Endothelial cell of umbilical vein (primary cell): ENCODE measurements around the gene GALNT2. TPM values are rescaled to one million over a fixed set of nuclear protein-coding genes. Genes with fewer than 3 reads are reported as not detected.

Experiments used
- BruUV-seq: library from RNA; stranded (reverse); fragments of 400-500 nt; replicated peaks from 2 replicates; lab custom pipeline; 2021; lab: Mats Ljungman, UMichigan
- CTCF ChIA-PET: fragments of 300-600, 350-600 bp; sonication (Branson Sonifier 250); formaldehyde crosslinking; loops from one replicate; lab custom pipeline; 2021; ENCODE audit warnings: antibody characterized with exemption, inconsistent platforms; lab: Charles Lee
- POLR2A ChIA-PET: fragments of 300-600, 350-600 bp; sonication (Branson Sonifier 250); formaldehyde crosslinking; loops from one replicate; lab custom pipeline; 2021; ENCODE audit warnings: antibody characterized with exemption, inconsistent platforms; lab: Charles Lee
- DNase-seq: peaks from one replicate; pipeline ENCODE4 v3.0.0-alpha.2; 2011; ENCODE audit warnings: low read depth, low spot score
- FAIRE-seq: peaks from 2 replicates; lab custom pipeline; 2011; peaks lifted over from hg19 to GRCh38; lab: Jason Lieb, UNC
- H2AFZ ChIP-seq: 2 replicates; pipeline ENCODE4 v1.6.0; 2012; ENCODE audit warnings: low read depth, low read length, control low read depth, inconsistent platforms
- H3K27ac ChIP-seq: 2 replicates; pipeline ENCODE4 v1.5.1; 2011; ENCODE audit warnings: low read depth, mild to moderate bottlenecking, control low read depth, low read length, moderate library complexity; ENCODE audit not compliant: insufficient read depth
- H3K27me3 ChIP-seq, 2 experiments: 2 replicates each; pipeline versions ENCODE4 v1.6.0 to v1.6.1; 2011; ENCODE audit warnings: low read length in 2 of 2, mixed read lengths in 1 of 2; ENCODE audit not compliant: control insufficient read depth in 2 of 2, insufficient read depth in 2 of 2
- H3K36me3 ChIP-seq, 2 experiments: 2 replicates in 1 of 2; 3 replicates in 1 of 2; pipeline ENCODE4 v1.5.1; 2011; ENCODE audit warnings: low read length in 2 of 2, mild to moderate bottlenecking in 1 of 2, moderate library complexity in 1 of 2; ENCODE audit not compliant: control insufficient read depth in 2 of 2, insufficient read depth in 2 of 2; ENCODE audit errors: extremely low read depth in 1 of 2
- H3K4me1 ChIP-seq: 3 replicates; pipeline ENCODE4 v1.5.1; 2011; ENCODE audit warnings: mild to moderate bottlenecking, low read length; ENCODE audit not compliant: control insufficient read depth, insufficient read depth; ENCODE audit errors: extremely low read depth
- H3K4me2 ChIP-seq: 2 replicates; pipeline ENCODE4 v1.6.1; 2011; ENCODE audit warnings: low read length, control low read depth, mixed read lengths; ENCODE audit not compliant: insufficient read depth
- H3K4me3 ChIP-seq, 3 experiments: fragments of 200-600 bp in 1 of 3; sonication (generic), shearing (Covaris generic) in 1 of 3; replicated peaks in 1 of 3; 2 replicates each; pipeline ENCODE4 v1.5.1; 2011 to 2016; ENCODE audit warnings: control low read depth in 3 of 3, low read length in 3 of 3, mild to moderate bottlenecking in 2 of 3, inconsistent platforms in 1 of 3, low read depth in 1 of 3, moderate library complexity in 1 of 3; ENCODE audit not compliant: insufficient read depth in 1 of 3
- H3K79me2 ChIP-seq: 2 replicates; pipeline ENCODE4 v1.6.0; 2012; ENCODE audit warnings: low read length, inconsistent platforms; ENCODE audit not compliant: control insufficient read depth, insufficient read depth
- H3K9ac ChIP-seq: replicated peaks from 2 replicates; pipeline ENCODE3; 2011; ENCODE audit warnings: low read length, control low read depth; ENCODE audit not compliant: insufficient read depth; ENCODE audit errors: extremely low read depth
- H3K9me1 ChIP-seq: replicated peaks from 3 replicates; pipeline ENCODE4 v1.6.0; 2011; ENCODE audit warnings: mild to moderate bottlenecking, low read length; ENCODE audit not compliant: control insufficient read depth, insufficient read depth; ENCODE audit errors: extremely low read depth
- H3K9me3 ChIP-seq: replicated peaks from 2 replicates; pipeline ENCODE4 v1.5.1; 2012; ENCODE audit warnings: low read length, inconsistent platforms; ENCODE audit not compliant: control insufficient read depth, insufficient read depth
- H4K20me1 ChIP-seq: replicated peaks from 2 replicates; pipeline ENCODE3; 2011; ENCODE audit warnings: mild to moderate bottlenecking, low read length; ENCODE audit not compliant: control insufficient read depth, insufficient read depth; ENCODE audit errors: extremely low read depth
- EZH2 ChIP-seq: IDR thresholded peaks from 2 replicates; pipeline ENCODE4 v1.6.1; 2012; ENCODE audit warnings: borderline replicate concordance, low read depth, mild to moderate bottlenecking, moderate library complexity, low read length, inconsistent platforms; ENCODE audit not compliant: severe bottlenecking
- FOS ChIP-seq: IDR thresholded peaks from 2 replicates; pipeline ENCODE4 v1.6.1; 2011; ENCODE audit warnings: mild to moderate bottlenecking, low read length, moderate library complexity, borderline replicate concordance; ENCODE audit not compliant: insufficient read depth
- GATA2 ChIP-seq: IDR thresholded peaks from 2 replicates; pipeline ENCODE4 v1.7.0; 2011; ENCODE audit warnings: low read depth, mild to moderate bottlenecking, moderate library complexity, mixed read lengths, low read length; ENCODE audit not compliant: insufficient read length, insufficient read depth
- JUN ChIP-seq: IDR thresholded peaks from 2 replicates; pipeline ENCODE4 v1.6.1; 2011; ENCODE audit warnings: borderline replicate concordance, low read depth; ENCODE audit not compliant: insufficient read length, insufficient read depth
- MYC ChIP-seq: IDR thresholded peaks from one replicate; pipeline ENCODE4 v1.6.1; 2011; ENCODE audit warnings: mild to moderate bottlenecking, low read depth, low read length
- POLR2A ChIP-seq: IDR thresholded peaks from 2 replicates; pipeline ENCODE4 v1.6.1; 2012; ENCODE audit warnings: low read depth, mild to moderate bottlenecking, control low read depth, low read length
- POLR2AphosphoS5 ChIP-seq: IDR thresholded peaks from 2 replicates; pipeline ENCODE4 v1.6.1; 2012; ENCODE audit warnings: low read depth, mild to moderate bottlenecking, control low read depth, low read length, moderate library complexity; ENCODE audit not compliant: insufficient read depth
- dilution Hi-C: fragments of 300-500 bp; cut with MboI; formaldehyde crosslinking; loops from one replicate; pipeline ENCODE4 v1.15.0; 2019; ENCODE audit warnings: low sequenced_read_pairs; ENCODE audit not compliant: extremely low pct_ligation_motif_present
- intact Hi-C: fragments of 100-400 bp; cut with micrococcal nuclease; formaldehyde crosslinking; loops from one replicate; pipeline ENCODE4 v1.10.0; 2022
- polyA plus RNA-seq, 4 experiments: library from polyadenylated mRNA; depleted of rRNA in 3 of 4; stranded (reverse) in 3 of 4; unstranded in 1 of 4; fragments of >200 nt; gene quantifications; 2 replicates each; pipeline versions ENCODE4 v1.2.1 to v1.2.3, GENCODE V29; 2011 to 2012; ENCODE audit warnings: missing spikeins in 1 of 4
- total RNA-seq: library from RNA; stranded (reverse); gene quantifications from 2 replicates; pipeline ENCODE4 v1.2.3, GENCODE V29; 2021
- TF ChIP-seq, protein P1 (sequence below), 2 donors: IDR thresholded peaks; 1 replicate in 1 of 2; 2 replicates in 1 of 2; pipeline ENCODE4 v1.5.1; 2011; ENCODE audit warnings: low read length in 2 of 2, mild to moderate bottlenecking in 2 of 2, moderate library complexity in 2 of 2, control low read depth in 1 of 2, inconsistent platforms in 1 of 2, low read depth in 1 of 2; ENCODE audit not compliant: insufficient read depth in 1 of 2; ENCODE audit errors: extremely low read depth in 1 of 2
- TF ChIP-seq, protein P2 (sequence below): IDR thresholded peaks from 2 replicates; pipeline ENCODE4 v1.6.1; 2011; ENCODE audit not compliant: insufficient read depth, insufficient read length

GALNT2 gene
- total and polyA plus RNA-seq, 2 donors (not counting 3 experiments of a cell fraction or from before 2014, with no cell fraction given), result 56.3 to 77.5 TPM

DNA sequence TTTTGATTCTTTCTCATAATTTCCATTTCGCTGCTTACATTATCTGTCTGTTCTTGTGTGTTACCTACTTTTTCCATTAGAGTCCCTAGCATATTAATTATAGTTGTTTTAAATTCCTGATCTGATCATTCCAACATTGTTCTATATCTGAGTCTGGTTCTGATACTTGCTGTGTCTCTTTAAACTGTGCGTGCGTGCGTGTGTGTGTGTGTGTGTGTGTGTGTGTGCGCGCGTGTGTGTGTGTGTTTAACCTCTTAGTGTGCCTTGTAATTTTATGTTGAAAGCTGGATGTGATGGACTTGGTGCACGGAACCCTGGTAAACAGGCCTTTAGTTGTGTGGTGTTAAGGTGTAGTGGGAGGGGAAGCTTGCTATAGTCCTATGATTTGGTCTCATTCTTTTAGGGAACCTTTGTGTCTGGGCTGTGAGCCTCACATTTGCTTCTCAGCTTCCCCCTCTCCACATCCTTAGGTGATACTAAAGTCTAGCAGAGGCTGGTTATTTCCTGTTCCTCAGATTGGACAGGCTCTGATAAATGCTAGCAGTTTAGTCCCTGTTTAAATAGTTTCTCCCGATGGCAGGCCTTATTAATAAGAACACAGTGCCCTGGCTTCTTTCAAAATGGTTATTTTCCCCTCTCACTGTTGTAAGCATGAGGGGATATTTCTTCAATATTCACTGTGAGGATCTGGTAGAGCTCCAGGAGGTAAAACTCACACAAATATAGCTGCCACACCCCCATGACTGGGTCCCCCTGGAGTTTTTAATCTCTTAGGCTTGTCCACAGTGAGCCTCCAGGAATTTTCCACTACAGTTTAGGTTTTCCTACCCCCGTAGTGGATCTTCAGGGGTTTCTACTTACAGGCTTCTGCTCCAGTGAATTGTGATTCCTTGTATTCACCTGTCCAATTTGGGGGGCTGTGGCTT lies 118.3 kb downstream of the GALNT2 start:
- FAIRE-seq (no peak), DNase-seq (no peak)
- H3K9me1 ChIP-seq, result no peaks in the 10 kb centered on the region
- TF ChIP-seq POLR2AphosphoS5 (no peak), EZH2 (no peak), JUN (no peak), FOS (no peak), MYC (no peak), GATA2 (no peak), POLR2A (no peak)
- TF ChIP-seq, protein P1, sequence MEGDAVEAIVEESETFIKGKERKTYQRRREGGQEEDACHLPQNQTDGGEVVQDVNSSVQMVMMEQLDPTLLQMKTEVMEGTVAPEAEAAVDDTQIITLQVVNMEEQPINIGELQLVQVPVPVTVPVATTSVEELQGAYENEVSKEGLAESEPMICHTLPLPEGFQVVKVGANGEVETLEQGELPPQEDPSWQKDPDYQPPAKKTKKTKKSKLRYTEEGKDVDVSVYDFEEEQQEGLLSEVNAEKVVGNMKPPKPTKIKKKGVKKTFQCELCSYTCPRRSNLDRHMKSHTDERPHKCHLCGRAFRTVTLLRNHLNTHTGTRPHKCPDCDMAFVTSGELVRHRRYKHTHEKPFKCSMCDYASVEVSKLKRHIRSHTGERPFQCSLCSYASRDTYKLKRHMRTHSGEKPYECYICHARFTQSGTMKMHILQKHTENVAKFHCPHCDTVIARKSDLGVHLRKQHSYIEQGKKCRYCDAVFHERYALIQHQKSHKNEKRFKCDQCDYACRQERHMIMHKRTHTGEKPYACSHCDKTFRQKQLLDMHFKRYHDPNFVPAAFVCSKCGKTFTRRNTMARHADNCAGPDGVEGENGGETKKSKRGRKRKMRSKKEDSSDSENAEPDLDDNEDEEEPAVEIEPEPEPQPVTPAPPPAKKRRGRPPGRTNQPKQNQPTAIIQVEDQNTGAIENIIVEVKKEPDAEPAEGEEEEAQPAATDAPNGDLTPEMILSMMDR (IDR thresholded peaks at IDR 0.05; ENCODE audit: extremely low read depth in 1 of 2, insufficient read depth in 1 of 2, low read depth in 1 of 2, low read length in 2 of 2), result no peak
- TF ChIP-seq, protein P2, sequence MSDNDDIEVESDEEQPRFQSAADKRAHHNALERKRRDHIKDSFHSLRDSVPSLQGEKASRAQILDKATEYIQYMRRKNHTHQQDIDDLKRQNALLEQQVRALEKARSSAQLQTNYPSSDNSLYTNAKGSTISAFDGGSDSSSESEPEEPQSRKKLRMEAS, result no peak
- H4K20me1 ChIP-seq, result no peaks in the 10 kb centered on the region
- H3K4me2 ChIP-seq, result no peak overlapping the region
- ChIA-PET POLR2A (no interaction called here), CTCF (interaction anchor here (1.0 to 2.3 kb wide), 5 partner anchors 8 to 83 kb away, joined by 3 to 9 read pairs (median 4); no protein-coding TSS in a partner anchor)
- intact Hi-C loops (loop anchor here (1.0 to 5.0 kb wide), 4 partner anchors 24 to 118 kb away; partner anchors contain the start of gene GALNT2), dilution Hi-C loops (no loop called here)
- H2AFZ ChIP-seq, result no peak overlapping the region
- BruUV-seq, result no TSS peak
- no peak overlapping the region for H3K27ac ChIP-seq
- H3K4me3 ChIP-seq, result no peak overlapping the region
- no peak overlapping the region for H3K9ac ChIP-seq
- H3K79me2 ChIP-seq, result no peaks in the 10 kb centered on the region
- no peaks in the 10 kb centered on the region for H3K36me3 ChIP-seq
- no peaks in the 10 kb centered on the region for H3K27me3 ChIP-seq
- H3K9me3 ChIP-seq, result no peaks in the 10 kb centered on the region
- peaks cover 18% of the 10 kb centered on the region for H3K4me1 ChIP-seq
